ENCODE results near the gene PDZK1IP1. TPM values are rescaled to one million over a fixed set of nuclear protein-coding genes. Genes with fewer than 3 reads are reported as not detected.
A peak's percentile ranks its signal among the peaks of the same experiment; 100 is the strongest.

The PDZK1IP1 gene, protein sequence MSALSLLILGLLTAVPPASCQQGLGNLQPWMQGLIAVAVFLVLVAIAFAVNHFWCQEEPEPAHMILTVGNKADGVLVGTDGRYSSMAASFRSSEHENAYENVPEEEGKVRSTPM
- total RNA-seq (2021) = not detected in 2 replicates
- Bru-seq, nascent RNA = not detected
- not detected for BruChase-seq, experiment 1, labeled RNA remaining after a 2-hour chase
- BruChase-seq, experiment 2, labeled RNA remaining after a 6-hour chase = not detected
- long read RNA-seq = 0 reads

DNA sequence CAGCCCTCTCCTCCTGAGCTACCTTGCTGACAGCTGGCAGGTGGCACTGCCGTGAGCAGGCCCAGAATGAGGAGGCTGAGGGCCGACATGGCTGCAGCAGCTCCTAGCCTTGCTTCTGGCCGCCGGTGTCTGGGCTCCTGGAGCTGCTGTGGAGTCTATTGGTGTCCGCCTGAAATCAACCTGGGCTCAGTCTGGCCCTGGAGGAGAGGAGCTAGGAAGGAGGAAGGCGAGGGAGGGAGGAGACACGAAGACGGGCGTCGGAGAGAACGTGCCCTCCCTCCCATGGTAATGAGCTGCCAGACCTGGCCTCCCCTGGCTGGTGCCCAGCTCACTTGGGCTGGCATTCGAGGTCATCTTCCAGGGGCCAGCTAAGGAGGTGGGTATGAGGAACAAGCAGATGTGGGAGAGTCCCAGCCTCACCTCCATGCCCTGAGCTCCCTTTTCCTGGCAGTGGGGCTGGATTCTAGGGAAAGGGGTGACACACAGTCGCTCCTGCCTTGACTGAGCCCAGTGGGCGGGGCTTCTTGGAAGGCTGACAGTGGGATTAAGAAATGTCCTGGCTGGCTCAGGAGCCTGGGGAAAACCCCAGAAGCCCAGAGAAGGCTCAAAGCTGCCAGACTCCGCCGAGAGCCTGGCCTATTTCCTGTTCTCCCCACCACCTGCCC, at the start of gene PDZK1IP1:
Gene PDZK1IP1, minus strand, starts transcription at position 193 of the 665 bp plus-strand sequence. Its CDS starts 104 bp downstream, at position 89.
- DNase-seq (ENCODE audit: low spot score) = peak; percentile 53
- H3K4me1 ChIP-seq (ENCODE audit: insufficient read depth, low read length, poor library complexity, severe bottlenecking) = no peaks in the 10 kb centered on the region
- H3K27me3 ChIP-seq (replicated peaks; ENCODE audit: insufficient read depth, low read depth, low read length, poor library complexity) = no peaks in the 10 kb centered on the region
- intact Hi-C loops (cut with micrococcal nuclease; ENCODE audit: unreplicated experiment) = loop anchor here (5.0 kb wide), 2 partner anchors 232 to 522 kb away; no protein-coding TSS in a partner anchor
- no peaks in the 10 kb centered on the region for H3K9me3 ChIP-seq (ENCODE audit: low read depth, low read length, poor library complexity, severe bottlenecking)
- H3K4me3 ChIP-seq (ENCODE audit: low read depth, low read length, poor library complexity, severe bottlenecking) = no peak within 1 kb of the TSS
- no peaks in the 10 kb centered on the region for H3K36me3 ChIP-seq (ENCODE audit: insufficient read depth, low read length, poor library complexity, severe bottlenecking)
- H3K27ac ChIP-seq (ENCODE audit: low read depth, low read length, poor library complexity, severe bottlenecking) = no peak within 1 kb of the TSS
- ChIA-PET CTCF (interaction anchor here (0.6 to 1.6 kb wide), 3 partner anchors 11 to 520 kb away, joined by 3 to 8 read pairs (median 4); no protein-coding TSS in a partner anchor), POLR2A (ENCODE audit: low non-redundant PET) (interaction anchor here (0.6 kb wide), 1 partner anchor 271 kb away, joined by 3 read pairs; no protein-coding TSS in a partner anchor)
- no TSS peak for BruUV-seq (replicated peaks)
- TF ChIP-seq EZH2 (IDR thresholded peaks at IDR 0.05; ENCODE audit: borderline replicate concordance, low read depth, low read length, poor library complexity, severe bottlenecking) (no peak), CTCF (conservative IDR thresholded peaks at IDR 0.05; ENCODE audit: low read depth, low read length) (no peak)

- no peaks in the 10 kb centered on the region for H3K4me1 ChIP-seq (ENCODE audit: insufficient read depth, low read length, poor library complexity, severe bottlenecking)
- TF ChIP-seq CTCF (conservative IDR thresholded peaks at IDR 0.05; ENCODE audit: low read depth, low read length) (no peak), EZH2 (IDR thresholded peaks at IDR 0.05; ENCODE audit: borderline replicate concordance, low read depth, low read length, poor library complexity, severe bottlenecking) (no peak)
- peaks cover 2% of the 10 kb centered on the region for H3K27me3 ChIP-seq (replicated peaks; ENCODE audit: insufficient read depth, low read depth, low read length, poor library complexity)
- DNase-seq (ENCODE audit: low spot score) = no peak
- intact Hi-C loops (cut with micrococcal nuclease; ENCODE audit: unreplicated experiment) = no loop called here
- H3K36me3 ChIP-seq (ENCODE audit: insufficient read depth, low read length, poor library complexity, severe bottlenecking) = no peaks in the 10 kb centered on the region
- no peaks in the 10 kb centered on the region for H3K9me3 ChIP-seq (ENCODE audit: low read depth, low read length, poor library complexity, severe bottlenecking)
- no peak overlapping the region for H3K27ac ChIP-seq (ENCODE audit: low read depth, low read length, poor library complexity, severe bottlenecking)
- ChIA-PET POLR2A (ENCODE audit: low non-redundant PET) (no interaction called here), CTCF (no interaction called here)
- no peak overlapping the region for H3K4me3 ChIP-seq (ENCODE audit: low read depth, low read length, poor library complexity, severe bottlenecking)
- no TSS peak for BruUV-seq (replicated peaks)
Measured at GRCh38 chr1:47238935-47239592, 49.2 kb upstream of the PDZK1IP1 start.

DNA sequence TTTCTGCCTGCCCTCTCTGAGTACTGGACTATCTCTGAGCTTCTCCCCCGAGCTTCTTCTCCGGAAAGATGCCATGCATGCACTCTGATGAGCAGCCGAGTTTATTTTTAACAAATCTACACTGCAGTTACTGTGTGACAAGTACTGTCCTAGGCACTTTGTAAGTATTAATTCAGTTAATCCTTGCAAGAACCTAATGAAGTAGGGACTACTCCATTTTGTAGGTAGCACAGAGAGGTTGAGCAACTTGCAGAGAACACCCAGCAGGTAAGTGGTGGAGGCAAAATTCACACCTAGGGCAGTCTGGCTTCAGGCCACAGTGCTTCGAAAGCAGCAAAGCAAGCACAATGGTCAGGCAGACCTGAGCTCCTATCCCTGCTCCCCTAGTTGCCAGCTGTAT, 46.0 kb upstream of the PDZK1IP1 start:
- POLR2A ChIA-PET (ENCODE audit: low non-redundant PET) = no interaction called here
- BruUV-seq (replicated peaks) = no TSS peak
- H3K27me3 ChIP-seq (replicated peaks; ENCODE audit: insufficient read depth, low read depth, low read length, poor library complexity) = peaks cover 34% of the 10 kb centered on the region
- no peaks in the 10 kb centered on the region for H3K36me3 ChIP-seq (ENCODE audit: insufficient read depth, low read length, poor library complexity, severe bottlenecking)
- H3K27ac ChIP-seq (ENCODE audit: low read depth, low read length, poor library complexity, severe bottlenecking) = no peak overlapping the region
- peaks cover 2% of the 10 kb centered on the region for H3K4me1 ChIP-seq (ENCODE audit: insufficient read depth, low read length, poor library complexity, severe bottlenecking)
- no peaks in the 10 kb centered on the region for H3K9me3 ChIP-seq (ENCODE audit: low read depth, low read length, poor library complexity, severe bottlenecking)
- TF ChIP-seq CTCF (conservative IDR thresholded peaks at IDR 0.05; ENCODE audit: low read depth, low read length) (no peak), EZH2 (IDR thresholded peaks at IDR 0.05; ENCODE audit: borderline replicate concordance, low read depth, low read length, poor library complexity, severe bottlenecking) (no peak)
- H3K4me3 ChIP-seq (ENCODE audit: low read depth, low read length, poor library complexity, severe bottlenecking) = no peak overlapping the region
- DNase-seq (ENCODE audit: low spot score) = no peak
- intact Hi-C loops (cut with micrococcal nuclease; ENCODE audit: unreplicated experiment) = no loop called here
- CTCF ChIA-PET = no interaction called here
